HEK293T (cell line): ENCODE results near the gene TRIM27.

ENCODE experiments used
- ARNT ChIP-seq: fragments of 450-650 bp; IDR thresholded peaks from 2 replicates; pipeline ENCODE4 v1.6.1; 2017; ENCODE audit warnings: mild to moderate bottlenecking
- BHLHE40 ChIP-seq: fragments of 450-650 bp; IDR thresholded peaks from 2 replicates; pipeline ENCODE4 v1.6.1; 2016; ENCODE audit warnings: mild to moderate bottlenecking, moderate library complexity, borderline replicate concordance
- CTBP1 ChIP-seq: fragments of 450-650 bp; IDR thresholded peaks from 2 replicates; pipeline ENCODE4 v1.6.1; 2016; ENCODE audit warnings: borderline replicate concordance
- ELF4 ChIP-seq: fragments of 450-650 bp; IDR thresholded peaks from 2 replicates; pipeline ENCODE4 v1.6.1; 2017; ENCODE audit warnings: antibody characterized with exemption
- FOXA1 ChIP-seq: fragments of 450-650 bp; IDR thresholded peaks from 2 replicates; pipeline ENCODE4 v1.6.1; 2016; ENCODE audit warnings: mild to moderate bottlenecking
- FOXK2 ChIP-seq: fragments of 450-650 bp; IDR thresholded peaks from 2 replicates; pipeline ENCODE4 v1.6.1; 2016; ENCODE audit warnings: mild to moderate bottlenecking
- FOXM1 ChIP-seq: fragments of 450-650 bp; IDR thresholded peaks from 2 replicates; pipeline ENCODE4 v1.6.1; 2017; ENCODE audit warnings: mild to moderate bottlenecking, borderline replicate concordance
- L3MBTL2 ChIP-seq: fragments of 450-650 bp; conservative IDR thresholded peaks from 2 replicates; pipeline ENCODE4 v1.6.1; 2016; ENCODE audit warnings: mild to moderate bottlenecking
- NFRKB ChIP-seq: fragments of 450-650 bp; IDR thresholded peaks from 2 replicates; pipeline ENCODE4 v1.6.1; 2016; ENCODE audit warnings: mild to moderate bottlenecking, moderate library complexity
- PKNOX1 ChIP-seq: fragments of 450-650 bp; IDR thresholded peaks from 2 replicates; pipeline ENCODE4 v1.6.1; 2016
- SP1 ChIP-seq: fragments of 450-650 bp; IDR thresholded peaks from 2 replicates; pipeline ENCODE4 v1.6.1; 2017
- SUZ12 ChIP-seq: fragments of 450-650 bp; IDR thresholded peaks from 2 replicates; pipeline ENCODE4 v1.6.1; 2016; ENCODE audit warnings: mild to moderate bottlenecking
- TARDBP ChIP-seq: fragments of 450-650 bp; IDR thresholded peaks from 2 replicates; pipeline ENCODE4 v1.6.1; 2016
- ZNF384 ChIP-seq: fragments of 450-650 bp; IDR thresholded peaks from 2 replicates; pipeline ENCODE4 v1.6.1; 2016

GRCh38 chr6:28969129-28969528, 45.3 kb upstream of the TRIM27 start:
- TF ChIP-seq BHLHE40 = no peak
- TF ChIP-seq TARDBP = no peak
- TF ChIP-seq NFRKB = no peak
- no peak for TF ChIP-seq SP1
- no peak for TF ChIP-seq SUZ12
- TF ChIP-seq FOXM1 = no peak
- no peak for TF ChIP-seq PKNOX1
- TF ChIP-seq ELF4 = no peak
- TF ChIP-seq FOXK2 = no peak
- TF ChIP-seq L3MBTL2 = no peak
- TF ChIP-seq FOXA1 = no peak
- TF ChIP-seq ZNF384 = no peak
- TF ChIP-seq ARNT = no peak
- TF ChIP-seq CTBP1 = no peak
